Measurements from ENCODE around the gene HMGN3.

GRCh38 chr6:79232696-79233462 lies 1.6 kb downstream of the HMGN3 start:
- TF ChIP-seq, protein P1, sequence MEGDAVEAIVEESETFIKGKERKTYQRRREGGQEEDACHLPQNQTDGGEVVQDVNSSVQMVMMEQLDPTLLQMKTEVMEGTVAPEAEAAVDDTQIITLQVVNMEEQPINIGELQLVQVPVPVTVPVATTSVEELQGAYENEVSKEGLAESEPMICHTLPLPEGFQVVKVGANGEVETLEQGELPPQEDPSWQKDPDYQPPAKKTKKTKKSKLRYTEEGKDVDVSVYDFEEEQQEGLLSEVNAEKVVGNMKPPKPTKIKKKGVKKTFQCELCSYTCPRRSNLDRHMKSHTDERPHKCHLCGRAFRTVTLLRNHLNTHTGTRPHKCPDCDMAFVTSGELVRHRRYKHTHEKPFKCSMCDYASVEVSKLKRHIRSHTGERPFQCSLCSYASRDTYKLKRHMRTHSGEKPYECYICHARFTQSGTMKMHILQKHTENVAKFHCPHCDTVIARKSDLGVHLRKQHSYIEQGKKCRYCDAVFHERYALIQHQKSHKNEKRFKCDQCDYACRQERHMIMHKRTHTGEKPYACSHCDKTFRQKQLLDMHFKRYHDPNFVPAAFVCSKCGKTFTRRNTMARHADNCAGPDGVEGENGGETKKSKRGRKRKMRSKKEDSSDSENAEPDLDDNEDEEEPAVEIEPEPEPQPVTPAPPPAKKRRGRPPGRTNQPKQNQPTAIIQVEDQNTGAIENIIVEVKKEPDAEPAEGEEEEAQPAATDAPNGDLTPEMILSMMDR (conservative IDR thresholded peaks at IDR 0.05 in 1 of 2, IDR thresholded peaks at IDR 0.05 in 1 of 2; ENCODE audit: low read depth in 1 of 2, low read length in 2 of 2): no peak
- no peak for TF ChIP-seq EZH2 (IDR thresholded peaks at IDR 0.05; ENCODE audit: low read length, missing control alignments)
